C4-2B (cell line): ENCODE results near the gene IMMT.
A peak's percentile ranks its signal among the peaks of the same experiment; 100 is the strongest.

Experiments
- H3K27ac ChIP-seq: fragments of 450-650 bp; 2 replicates; pipeline ENCODE4 v1.5.1; 2017
- ZFX ChIP-seq: fragments of 450-650 bp; IDR thresholded peaks from 2 replicates; pipeline ENCODE4 v1.6.1; 2017
- TF ChIP-seq, protein P1 (sequence below): fragments of 450-650 bp; conservative IDR thresholded peaks from 2 replicates; pipeline ENCODE4 v1.5.1; 2017; ENCODE audit warnings: mild to moderate bottlenecking

Gene IMMT

DNA sequence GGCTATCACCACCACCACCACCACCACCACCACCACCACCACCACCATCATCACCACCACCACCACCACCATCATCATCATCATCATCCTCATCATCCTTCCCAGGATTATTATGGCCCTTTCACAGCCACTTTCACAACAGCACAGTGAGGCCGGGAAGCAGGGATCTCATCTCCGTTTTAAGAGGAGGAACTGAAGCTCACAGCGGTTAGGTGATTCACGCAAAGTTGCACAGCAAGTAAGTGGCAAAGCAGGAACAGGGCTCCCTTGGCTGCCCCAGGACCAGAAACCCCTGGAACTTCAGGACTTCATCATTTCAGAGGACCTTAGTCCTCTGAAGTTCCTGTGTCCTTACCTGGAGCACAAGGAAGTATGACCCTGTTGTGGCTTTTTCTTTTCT is 30.8 kb upstream of the IMMT start:
- no peak for TF ChIP-seq ZFX
- TF ChIP-seq, protein P1, sequence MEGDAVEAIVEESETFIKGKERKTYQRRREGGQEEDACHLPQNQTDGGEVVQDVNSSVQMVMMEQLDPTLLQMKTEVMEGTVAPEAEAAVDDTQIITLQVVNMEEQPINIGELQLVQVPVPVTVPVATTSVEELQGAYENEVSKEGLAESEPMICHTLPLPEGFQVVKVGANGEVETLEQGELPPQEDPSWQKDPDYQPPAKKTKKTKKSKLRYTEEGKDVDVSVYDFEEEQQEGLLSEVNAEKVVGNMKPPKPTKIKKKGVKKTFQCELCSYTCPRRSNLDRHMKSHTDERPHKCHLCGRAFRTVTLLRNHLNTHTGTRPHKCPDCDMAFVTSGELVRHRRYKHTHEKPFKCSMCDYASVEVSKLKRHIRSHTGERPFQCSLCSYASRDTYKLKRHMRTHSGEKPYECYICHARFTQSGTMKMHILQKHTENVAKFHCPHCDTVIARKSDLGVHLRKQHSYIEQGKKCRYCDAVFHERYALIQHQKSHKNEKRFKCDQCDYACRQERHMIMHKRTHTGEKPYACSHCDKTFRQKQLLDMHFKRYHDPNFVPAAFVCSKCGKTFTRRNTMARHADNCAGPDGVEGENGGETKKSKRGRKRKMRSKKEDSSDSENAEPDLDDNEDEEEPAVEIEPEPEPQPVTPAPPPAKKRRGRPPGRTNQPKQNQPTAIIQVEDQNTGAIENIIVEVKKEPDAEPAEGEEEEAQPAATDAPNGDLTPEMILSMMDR, result no peak
- H3K27ac ChIP-seq, result no peak overlapping the region

DNA sequence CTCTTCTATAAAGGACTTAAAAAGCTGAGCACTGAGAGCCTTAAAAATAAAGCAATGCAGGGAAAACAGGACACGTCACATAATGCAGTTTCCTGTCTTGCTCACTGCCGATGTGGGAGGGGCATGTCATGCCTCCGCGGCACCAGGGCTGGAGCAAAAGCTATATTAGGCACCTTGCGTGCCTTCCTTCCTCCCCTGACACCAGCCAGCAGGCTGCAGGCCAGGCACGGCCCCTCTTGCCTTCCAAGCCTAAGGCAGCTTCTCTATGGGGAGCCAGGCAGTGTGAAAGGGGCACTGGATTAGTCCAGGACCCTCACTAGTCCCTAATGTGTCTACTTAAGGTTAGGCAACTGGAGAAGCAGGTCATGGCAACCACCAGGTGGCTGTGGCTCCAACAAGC is 30.3 kb upstream of the IMMT start:
- no peak overlapping the region for H3K27ac ChIP-seq
- no peak for TF ChIP-seq ZFX
- TF ChIP-seq, protein P1, result no peak

DNA sequence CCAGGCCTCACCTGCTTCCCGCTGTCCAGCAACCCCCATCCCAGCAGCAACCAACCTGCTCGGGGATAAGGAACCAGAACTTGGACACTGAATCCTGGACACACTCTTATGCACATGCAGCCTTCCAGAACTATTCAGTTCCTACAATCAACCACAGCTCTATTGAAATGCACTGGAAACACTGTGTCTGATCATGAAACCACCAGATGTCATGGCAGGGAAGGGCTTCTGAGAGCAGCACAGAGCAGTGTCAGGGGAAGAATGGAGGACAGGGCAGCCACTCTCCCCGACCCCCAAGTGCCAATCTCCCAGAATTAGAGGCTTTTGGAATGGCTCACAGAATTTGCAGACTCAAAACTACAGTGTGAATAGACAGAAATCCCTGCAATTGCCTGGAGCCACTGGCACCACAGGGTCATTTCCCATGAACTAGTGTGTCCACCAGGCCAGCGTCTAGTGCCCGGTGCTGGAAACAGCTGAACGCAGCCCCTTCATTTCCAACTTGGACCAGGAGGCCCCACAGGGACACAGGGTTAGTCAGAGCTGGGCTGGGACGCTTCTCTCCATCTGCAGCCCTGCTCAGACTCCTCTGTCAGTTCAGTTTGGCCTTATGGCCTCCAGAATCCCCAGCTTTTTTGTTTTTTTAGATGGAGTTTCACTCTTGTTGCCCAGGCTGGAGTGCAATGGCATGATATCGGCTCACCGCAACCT is 29.5 kb upstream of the IMMT start:
- TF ChIP-seq ZFX, result no peak
- TF ChIP-seq, protein P1, result no peak
- no peak overlapping the region for H3K27ac ChIP-seq

DNA sequence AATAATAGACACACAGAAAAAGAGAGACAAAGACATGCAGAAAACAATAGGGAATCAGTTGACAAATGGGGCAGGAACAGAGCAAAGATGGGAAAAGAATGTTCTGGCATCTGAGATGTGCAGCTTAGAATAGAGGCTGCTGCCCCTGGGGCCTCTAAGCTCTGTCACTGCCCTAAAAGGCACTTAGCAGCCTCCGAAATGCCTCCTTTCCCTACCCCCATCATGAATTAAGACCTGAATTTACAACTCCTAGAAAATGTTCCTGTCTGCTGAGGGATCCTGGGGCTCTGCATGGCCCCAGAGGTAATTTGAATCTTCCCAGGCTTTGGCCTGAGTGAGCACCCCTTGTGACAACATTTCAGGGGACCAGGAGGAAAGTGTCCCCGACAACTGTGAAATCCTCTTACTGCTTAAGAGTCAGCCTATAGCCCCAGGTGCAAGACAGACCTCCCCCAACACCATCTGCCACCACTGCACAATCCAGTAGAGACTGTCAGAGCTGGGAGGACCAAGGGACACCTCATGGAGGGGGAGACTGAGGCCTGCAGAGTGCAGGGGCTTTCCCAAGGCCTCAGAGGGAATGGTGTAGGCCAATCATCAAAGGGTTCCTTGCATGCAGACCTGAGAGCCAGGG is 28.8 kb upstream of the IMMT start:
- no peak overlapping the region for H3K27ac ChIP-seq
- TF ChIP-seq ZFX, result no peak
- TF ChIP-seq, protein P1, result no peak

DNA sequence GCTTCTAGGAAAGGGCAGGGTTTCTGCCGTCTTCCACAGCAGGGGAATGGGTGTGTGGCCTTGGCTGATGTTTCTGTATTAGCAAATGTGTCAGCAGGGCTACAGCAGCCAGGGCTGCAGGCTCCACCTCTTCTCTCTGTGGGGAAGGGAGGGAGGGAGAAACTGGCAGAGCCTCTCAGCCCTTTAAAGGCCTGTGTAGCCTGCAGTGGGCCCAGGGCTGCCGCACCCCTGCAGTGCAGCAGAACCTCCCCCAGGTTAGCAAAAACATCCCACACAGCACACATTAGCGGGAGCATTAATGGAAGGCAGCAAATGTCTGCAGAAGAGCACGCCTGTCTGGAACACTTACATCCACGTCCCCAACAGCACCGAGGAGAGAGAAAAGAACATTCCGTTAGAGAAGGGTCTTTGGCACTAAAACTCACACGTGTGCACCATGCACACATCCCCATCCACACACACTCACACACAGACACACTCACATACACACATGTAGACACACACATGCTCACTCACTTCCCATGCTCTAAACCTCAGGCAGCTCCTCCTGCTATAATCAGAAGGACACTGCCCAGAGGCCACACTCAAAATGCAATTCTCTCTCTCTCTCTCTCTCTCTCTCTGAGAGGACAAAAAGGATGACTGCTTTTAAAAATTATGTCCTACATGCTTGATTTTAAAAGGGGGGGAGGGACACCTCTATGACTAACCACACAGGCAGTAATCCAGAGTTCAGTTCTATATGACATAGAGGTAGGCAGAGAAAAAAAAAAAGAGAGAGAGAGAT is 28.1 kb upstream of the IMMT start:
- no peak for TF ChIP-seq ZFX
- TF ChIP-seq, protein P1, result no peak
- no peak overlapping the region for H3K27ac ChIP-seq

DNA sequence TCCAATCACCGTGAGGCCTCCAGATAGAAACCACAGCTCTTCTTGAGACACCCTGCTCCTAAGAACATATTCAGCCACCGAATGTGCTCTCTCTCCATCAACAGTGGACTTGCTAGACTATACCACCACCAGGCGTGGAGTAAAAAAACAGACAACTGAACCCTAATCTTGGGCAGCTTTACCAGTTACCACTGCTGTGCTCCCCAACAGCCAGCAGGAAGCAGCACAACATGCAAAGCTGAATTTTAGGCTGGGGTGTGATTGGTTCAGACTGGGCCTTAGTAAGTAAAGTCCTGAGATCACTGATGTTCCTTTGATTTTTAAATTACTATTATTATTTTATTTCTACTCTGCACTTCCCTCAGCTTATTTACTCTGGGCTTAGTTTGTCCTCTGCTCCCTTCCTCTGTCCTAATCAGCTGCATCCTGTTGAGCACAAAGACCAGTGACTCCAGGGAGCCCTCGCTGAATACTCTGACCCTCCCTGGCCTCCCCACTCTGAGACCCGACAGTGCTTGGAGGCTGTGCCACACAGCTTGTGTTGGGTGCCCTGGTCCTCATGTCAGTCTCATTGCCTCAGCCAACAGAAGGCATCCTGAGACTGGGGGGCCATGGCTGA is 25.9 kb upstream of the IMMT start:
- TF ChIP-seq ZFX, result no peak
- TF ChIP-seq, protein P1, result peak; percentile 94
- H3K27ac ChIP-seq, result no peak overlapping the region
